Skeletal muscle tissue (tissue), 4 donors: ENCODE measurements around the gene WDR12. TPM values are rescaled to one million over a fixed set of nuclear protein-coding genes. Genes with fewer than 3 reads are reported as not detected.
"Not testable (repeated sequence)": the region's sequence is repeated elsewhere in the genome, so short reads cannot be mapped to it uniquely, and the experiment has no call there.

Experiments used
- H3K27ac ChIP-seq: one replicate; pipeline ENCODE4 v1.7.0; 2013; ENCODE audit warnings: mild to moderate bottlenecking, low read depth, low read length, inconsistent platforms
- H3K27me3 ChIP-seq, 3 donors: one replicate each; pipeline ENCODE4 v1.7.0; 2013; ENCODE audit warnings: low read length in 3 of 3; ENCODE audit not compliant: control insufficient read depth in 3 of 3, insufficient read depth in 3 of 3
- H3K36me3 ChIP-seq, 3 donors: one replicate each; pipeline ENCODE4 v1.7.0; 2013; ENCODE audit warnings: low read length in 3 of 3; ENCODE audit not compliant: control insufficient read depth in 3 of 3, insufficient read depth in 3 of 3
- H3K4me1 ChIP-seq, 3 donors: one replicate each; pipeline ENCODE4 v1.7.0; 2013; ENCODE audit warnings: low read length in 3 of 3, mild to moderate bottlenecking in 3 of 3; ENCODE audit not compliant: control insufficient read depth in 3 of 3, insufficient read depth in 3 of 3
- H3K4me3 ChIP-seq, 3 donors: one replicate each; pipeline ENCODE4 v1.7.0; 2013; ENCODE audit warnings: low read length in 3 of 3
- H3K9ac ChIP-seq, 3 donors: one replicate each; pipeline ENCODE4 v1.7.0; 2013; ENCODE audit warnings: low read length in 3 of 3, mild to moderate bottlenecking in 3 of 3, moderate library complexity in 2 of 3, low read depth in 1 of 3
- H3K9me3 ChIP-seq, 3 donors: one replicate each; pipeline ENCODE4 v1.7.0; 2013; ENCODE audit warnings: low read length in 3 of 3; ENCODE audit not compliant: control insufficient read depth in 3 of 3
- total RNA-seq: library from RNA; depleted of rRNA; stranded (reverse); fragments of >200 nt; gene quantifications from one replicate; pipeline ENCODE4 v1.2.3, GENCODE V29; 2014
- donor health status: Osteomylitis.

WDR12 gene
- total RNA-seq, 1 donor from 2014 or later, result 32.9 TPM

GRCh38 chr2:202933958-202934357, 22.5 kb upstream of the WDR12 start:
- Histone ChIP-seq H3K4me1 (peaks cover 0 to 3% (median 2%) of the 10 kb centered on the region in 3 donors), H3K4me3 (no peak overlapping the region), H3K9ac (no peak overlapping the region), H3K27me3 (no peaks in the 10 kb centered on the region), H3K36me3 (peaks cover 0 to 13% (median 6%) of the 10 kb centered on the region in 3 donors), H3K27ac (no peak overlapping the region), H3K9me3 (no peaks in the 10 kb centered on the region)

GRCh38 chr2:202933139-202933510, 21.7 kb upstream of the WDR12 start:
- H3K4me1 ChIP-seq, result peaks cover 0 to 3% (median 2%) of the 10 kb centered on the region in 3 donors
- no peaks in the 10 kb centered on the region for H3K27me3 ChIP-seq
- H3K27ac ChIP-seq, result no peak overlapping the region
- H3K4me3 ChIP-seq, result no peak overlapping the region
- no peak overlapping the region for H3K9ac ChIP-seq
- H3K9me3 ChIP-seq, result no peaks in the 10 kb centered on the region
- H3K36me3 ChIP-seq, result peaks cover 0 to 12% (median 6%) of the 10 kb centered on the region in 3 donors

- Histone ChIP-seq H3K27ac (no peak overlapping the region), H3K36me3 (peaks cover 0 to 15% (median 10%) of the 10 kb centered on the region in 3 donors), H3K9ac (no peak overlapping the region)
Observed at GRCh38 chr2:202932425-202933138, 21.1 kb upstream of the WDR12 start.

GRCh38 chr2:202918860-202919259, 7.4 kb upstream of the WDR12 start:
- no peaks in the 10 kb centered on the region for H3K9me3 ChIP-seq
- no peaks in the 10 kb centered on the region for H3K4me1 ChIP-seq
- H3K27me3 ChIP-seq, result no peaks in the 10 kb centered on the region
- peaks cover 9 to 16% (median 10%) of the 10 kb centered on the region in 3 donors for H3K36me3 ChIP-seq
- no peak overlapping the region for H3K9ac ChIP-seq
- H3K27ac ChIP-seq, result no peak overlapping the region
- H3K4me3 ChIP-seq, result no peak overlapping the region

More at GRCh38 chr2:202932425-202933138, 21.1 kb upstream of the WDR12 start:
- Histone ChIP-seq H3K27me3 (no peaks in the 10 kb centered on the region), H3K4me3 (no peak overlapping the region), H3K9me3 (no peaks in the 10 kb centered on the region), H3K4me1 (peaks cover 0 to 3% (median 2%) of the 10 kb centered on the region in 3 donors)

GRCh38 chr2:202912342-202913201, 1.1 kb upstream of the WDR12 start:
- peaks cover 7 to 15% (median 9%) of the 10 kb centered on the region in 3 donors for H3K4me1 ChIP-seq
- H3K27ac ChIP-seq, result peak overlapping the region; percentile 84
- not testable (repeated sequence) for H3K36me3 ChIP-seq, H3K27me3 ChIP-seq, H3K9me3 ChIP-seq
- H3K4me3 ChIP-seq, result peak overlapping the region; percentile 91 to 100 (median 95)
- peak overlapping the region; percentile 86 to 96 (median 89) for H3K9ac ChIP-seq

GRCh38 chr2:202911203-202911511, 316 bp downstream of the WDR12 start:
- peaks cover 7 to 15% (median 9%) of the 10 kb centered on the region in 3 donors for H3K4me1 ChIP-seq
- H3K36me3 ChIP-seq, result no peaks in the 10 kb centered on the region
- H3K9me3 ChIP-seq, result no peaks in the 10 kb centered on the region
- H3K4me3 ChIP-seq, result peak overlapping the region; percentile 91 to 100 (median 95)
- H3K27ac ChIP-seq, result peak overlapping the region; percentile 84
- H3K9ac ChIP-seq, result peak overlapping the region; percentile 86 to 96 (median 89)
- no peaks in the 10 kb centered on the region for H3K27me3 ChIP-seq

- Histone ChIP-seq H3K9me3 (no peaks in the 10 kb centered on the region), H3K4me1 (peaks cover 7 to 15% (median 9%) of the 10 kb centered on the region in 3 donors), H3K9ac (peak overlapping the region; percentile 86 to 96 (median 89)), H3K27ac (no peak overlapping the region), H3K27me3 (no peaks in the 10 kb centered on the region), H3K4me3 (peak overlapping the region; percentile 91 to 100 (median 95)), H3K36me3 (no peaks in the 10 kb centered on the region)
Observed at GRCh38 chr2:202910698-202911097, 775 bp downstream of the WDR12 start.

- H3K9me3 ChIP-seq, H3K27ac ChIP-seq, H3K36me3 ChIP-seq, H3K27me3 ChIP-seq: not testable (repeated sequence)
- peak overlapping the region; percentile 91 to 100 (median 95) for H3K4me3 ChIP-seq
- H3K4me1 ChIP-seq, result peaks cover 7 to 15% (median 9%) of the 10 kb centered on the region in 3 donors
- peak overlapping the region in 2 of 3 donors; percentile 86 to 89 for H3K9ac ChIP-seq
Observed at GRCh38 chr2:202910250-202910649, 1.2 kb downstream of the WDR12 start.

- Histone ChIP-seq H3K36me3 (peaks cover 0 to 2% (median 0%) of the 10 kb centered on the region in 3 donors), H3K4me3 (no peak overlapping the region)
Observed at GRCh38 chr2:202909394-202910192, 1.9 kb downstream of the WDR12 start.

More at GRCh38 chr2:202909394-202910192, 1.9 kb downstream of the WDR12 start:
- Histone ChIP-seq H3K9me3 (no peaks in the 10 kb centered on the region), H3K4me1 (peaks cover 7 to 15% (median 9%) of the 10 kb centered on the region in 3 donors), H3K27me3 (no peaks in the 10 kb centered on the region), H3K27ac (no peak overlapping the region), H3K9ac (no peak overlapping the region)
